Lung (tissue), 12 donors: Measurements from ENCODE around the gene IZUMO1. TPM values are rescaled to one million over a fixed set of nuclear protein-coding genes. Genes with fewer than 3 reads are reported as not detected.

Source experiments
- ATAC-seq: fragments of 200-7000 bp; cut with Tn5 transposase; one replicate; pipeline ENCODE4 v1.9.1; 2020; ENCODE audit warnings: moderate number of reproducible peaks; ENCODE audit not compliant: insufficient read depth, low FRiP score
- DNase-seq, 3 donors: peaks; one replicate each; pipeline ENCODE4 v3.0.0-alpha.2; 2013 to 2017
- H3K27ac ChIP-seq, 2 donors: one replicate each; pipeline ENCODE4 v1.5.1; 2013; ENCODE audit warnings: mild to moderate bottlenecking in 2 of 2, moderate library complexity in 2 of 2, control low read depth in 1 of 2, inconsistent platforms in 1 of 2, low read depth in 1 of 2, low read length in 1 of 2
- H3K27me3 ChIP-seq, 3 donors: one replicate each; pipeline ENCODE4 v1.5.1; 2013; ENCODE audit warnings: low read length in 2 of 3; ENCODE audit not compliant: control insufficient read depth in 3 of 3, insufficient read depth in 3 of 3
- H3K36me3 ChIP-seq, 4 donors: one replicate each; pipeline ENCODE4 v1.5.1; 2013; ENCODE audit warnings: low read length in 4 of 4, mild to moderate bottlenecking in 1 of 4, moderate library complexity in 1 of 4; ENCODE audit not compliant: control insufficient read depth in 4 of 4, insufficient read depth in 4 of 4
- H3K4me1 ChIP-seq, 5 donors: one replicate each; pipeline ENCODE4 v1.5.1; 2013; ENCODE audit warnings: low read length in 5 of 5, mild to moderate bottlenecking in 2 of 5, moderate library complexity in 1 of 5; ENCODE audit not compliant: control insufficient read depth in 5 of 5, insufficient read depth in 5 of 5
- H3K4me3 ChIP-seq: one replicate; pipeline ENCODE4 v1.5.1; 2013; ENCODE audit warnings: mild to moderate bottlenecking, control low read depth, moderate library complexity
- H3K9ac ChIP-seq, 2 donors: one replicate each; pipeline ENCODE4 v1.5.1; 2013; ENCODE audit warnings: low read length in 2 of 2, control low read depth in 1 of 2; ENCODE audit not compliant: insufficient read depth in 1 of 2
- H3K9me3 ChIP-seq, 4 donors: one replicate each; pipeline ENCODE4 v1.5.1; 2013; ENCODE audit warnings: low read length in 3 of 4, mild to moderate bottlenecking in 1 of 4, moderate library complexity in 1 of 4; ENCODE audit not compliant: control insufficient read depth in 4 of 4, insufficient read depth in 3 of 4
- WGBS, 2 donors: extraction: QIAGEN DNeasy Blood & Tissue Kit; methylation state at CpG; one replicate each; pipeline ENCODE4 v1.1.7; 2013; 5-methylcytosine and 5-hydroxymethylcytosine counted together
- polyA plus RNA-seq, 2 donors: library from polyadenylated mRNA; stranded (reverse); fragments of 200-250 nt; gene quantifications; one replicate each; pipeline ENCODE4 v1.2.1, GENCODE V29; 2013
- total RNA-seq, 2 donors: library from RNA; depleted of rRNA in 1 of 2; stranded (reverse); fragments of >200 nt in 1 of 2; gene quantifications; one replicate each; pipeline ENCODE4 v1.2.1, GENCODE V29; 2014 to 2021
- TF ChIP-seq, protein P1 (sequence below): IDR thresholded peaks from 2 replicates; pipeline ENCODE4 v1.5.1; 2012; ENCODE audit warnings: mild to moderate bottlenecking; ENCODE audit errors: control extremely low read depth, extremely low read depth
- donor health status: control.
- donor health status: control.
- donor health status: Bipolar disorder and iron deficiency.
- donor health status: healthy.
- donor health status: DM: yes; HTN: yes; CAD: no.

IZUMO1 gene
- total and polyA plus RNA-seq, 4 donors = 0.97 to 3.1 (median 1.8) TPM

DNA sequence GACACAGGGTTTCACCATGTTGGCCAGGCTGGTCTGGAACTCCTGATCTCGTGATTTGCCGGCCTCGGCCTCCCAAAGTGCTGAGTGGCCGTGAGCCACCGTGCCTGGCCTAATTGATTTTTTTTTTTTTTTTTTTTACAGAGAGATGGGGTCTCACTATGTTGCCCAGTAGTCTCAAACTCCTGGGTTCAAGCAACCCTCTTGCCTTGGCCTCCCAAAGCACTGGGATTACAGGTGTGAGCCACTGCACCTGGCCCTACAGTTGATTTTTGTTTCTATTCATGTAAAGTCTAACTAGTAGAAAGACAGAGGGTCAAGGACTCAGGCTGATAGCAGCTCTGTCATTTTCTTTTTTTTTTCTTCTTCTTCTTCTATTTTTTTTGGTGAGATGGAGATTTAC, 30.4 kb upstream of the IZUMO1 start:
- DNase-seq (no peak), ATAC-seq (no peak)
- TF ChIP-seq, protein P1, sequence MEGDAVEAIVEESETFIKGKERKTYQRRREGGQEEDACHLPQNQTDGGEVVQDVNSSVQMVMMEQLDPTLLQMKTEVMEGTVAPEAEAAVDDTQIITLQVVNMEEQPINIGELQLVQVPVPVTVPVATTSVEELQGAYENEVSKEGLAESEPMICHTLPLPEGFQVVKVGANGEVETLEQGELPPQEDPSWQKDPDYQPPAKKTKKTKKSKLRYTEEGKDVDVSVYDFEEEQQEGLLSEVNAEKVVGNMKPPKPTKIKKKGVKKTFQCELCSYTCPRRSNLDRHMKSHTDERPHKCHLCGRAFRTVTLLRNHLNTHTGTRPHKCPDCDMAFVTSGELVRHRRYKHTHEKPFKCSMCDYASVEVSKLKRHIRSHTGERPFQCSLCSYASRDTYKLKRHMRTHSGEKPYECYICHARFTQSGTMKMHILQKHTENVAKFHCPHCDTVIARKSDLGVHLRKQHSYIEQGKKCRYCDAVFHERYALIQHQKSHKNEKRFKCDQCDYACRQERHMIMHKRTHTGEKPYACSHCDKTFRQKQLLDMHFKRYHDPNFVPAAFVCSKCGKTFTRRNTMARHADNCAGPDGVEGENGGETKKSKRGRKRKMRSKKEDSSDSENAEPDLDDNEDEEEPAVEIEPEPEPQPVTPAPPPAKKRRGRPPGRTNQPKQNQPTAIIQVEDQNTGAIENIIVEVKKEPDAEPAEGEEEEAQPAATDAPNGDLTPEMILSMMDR = no peak
- H3K4me1 ChIP-seq = peaks cover 0 to 3% (median 0%) of the 10 kb centered on the region in 5 donors
- no peak overlapping the region for H3K9ac ChIP-seq
- no peak overlapping the region for H3K27ac ChIP-seq
- no peaks in the 10 kb centered on the region for H3K9me3 ChIP-seq
- no peaks in the 10 kb centered on the region for H3K27me3 ChIP-seq
- no peaks in the 10 kb centered on the region for H3K36me3 ChIP-seq
- H3K4me3 ChIP-seq = no peak overlapping the region
- WGBS, 2 donors = 97 to 98% methylated on average over 5 of the region's 5 CpGs

DNA sequence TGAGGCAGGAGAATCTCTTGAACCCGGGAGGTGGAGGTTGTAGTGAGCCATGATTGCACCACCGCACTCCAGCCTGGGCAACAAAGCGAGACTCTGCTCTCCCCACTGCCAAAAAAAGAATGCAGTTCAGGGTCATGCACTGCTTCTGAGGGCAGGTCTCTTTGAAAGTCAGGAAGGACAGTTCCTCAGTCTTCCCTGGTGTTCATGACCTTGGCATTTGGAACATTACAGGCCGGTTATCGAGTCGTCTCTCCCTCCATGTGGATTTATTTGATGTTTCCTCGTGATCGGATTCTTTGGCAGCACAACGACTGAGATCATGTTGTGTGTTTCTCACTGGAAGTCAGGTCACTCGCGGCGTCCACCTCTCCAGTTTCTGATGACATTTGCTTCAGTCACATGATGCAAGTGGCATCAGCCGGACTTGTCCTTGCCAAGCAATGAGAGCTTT, 25.8 kb upstream of the IZUMO1 start:
- Histone ChIP-seq H3K27ac (peak overlapping the region in 1 of 2 donors; percentile 40), H3K4me3 (no peak overlapping the region), H3K4me1 (peaks cover 0 to 3% (median 0%) of the 10 kb centered on the region in 5 donors), H3K36me3 (no peaks in the 10 kb centered on the region), H3K9me3 (peaks cover 0 to 2% (median 0%) of the 10 kb centered on the region in 4 donors), H3K9ac (no peak overlapping the region), H3K27me3 (no peaks in the 10 kb centered on the region)
- DNase-seq (no peak), ATAC-seq (no peak)
- 43 to 81% methylated on average over 13 of the region's 13 CpGs for WGBS, 2 donors
- TF ChIP-seq, protein P1 = no peak

DNA sequence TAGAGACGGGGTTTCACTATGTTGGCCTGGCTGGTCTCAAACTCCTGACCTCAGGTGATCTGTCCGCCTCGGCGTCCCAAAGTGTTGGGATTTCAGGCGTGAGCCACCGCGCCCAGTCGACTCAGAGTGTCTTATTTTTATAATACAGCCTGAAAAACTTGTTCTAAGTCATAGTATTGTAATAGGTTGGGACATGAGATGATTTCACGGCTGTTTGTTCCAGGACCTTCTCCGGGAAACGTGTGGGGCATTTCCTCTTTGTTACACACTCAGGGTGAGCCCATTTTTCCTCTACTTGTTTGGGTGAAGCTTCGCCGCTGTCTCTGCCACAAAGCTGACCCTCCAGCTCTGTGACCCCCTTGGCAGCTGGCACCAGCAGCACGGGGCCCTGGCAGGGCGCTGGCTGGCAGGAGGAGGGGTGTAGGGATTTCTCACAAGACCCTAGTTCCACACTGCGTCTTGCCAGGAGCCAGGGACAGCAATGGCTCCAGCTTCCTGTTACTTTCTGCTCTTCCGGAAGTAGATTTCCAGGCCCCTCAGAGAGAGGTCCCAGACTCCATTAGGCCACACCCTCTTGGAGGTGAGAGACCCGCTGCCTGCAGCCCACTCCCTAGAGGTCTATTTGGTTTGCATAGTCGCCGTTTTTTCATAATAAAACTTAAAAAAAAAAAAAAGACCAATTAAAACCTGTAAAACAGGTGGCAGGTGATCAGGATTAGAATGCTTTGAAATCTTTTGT, 24.2 kb upstream of the IZUMO1 start:
- WGBS, 2 donors = 79% methylated on average over 20 of the region's 20 CpGs
- no peak for DNase-seq
- no peak overlapping the region for H3K9ac ChIP-seq
- peaks cover 0 to 3% (median 0%) of the 10 kb centered on the region in 5 donors for H3K4me1 ChIP-seq
- no peak overlapping the region for H3K4me3 ChIP-seq
- H3K27ac ChIP-seq = peak overlapping the region in 1 of 2 donors; percentile 84
- no peaks in the 10 kb centered on the region for H3K36me3 ChIP-seq
- TF ChIP-seq, protein P1 = no peak
- H3K9me3 ChIP-seq = peaks cover 0 to 2% (median 0%) of the 10 kb centered on the region in 4 donors
- no peak for ATAC-seq
- no peaks in the 10 kb centered on the region for H3K27me3 ChIP-seq
